ENCODE results near the gene CLMP.

- TF ChIP-seq POLR2A (IDR thresholded peaks at IDR 0.05; ENCODE audit: low read depth) (no peak), CTCF (IDR thresholded peaks at IDR 0.05) (no peak), EP300 (IDR thresholded peaks at IDR 0.05) (no peak), POLR2AphosphoS5 (IDR thresholded peaks at IDR 0.05) (peak in 1 of 2 donors; percentile 36)
Measured at GRCh38 chr11:123219066-123219690, 24.1 kb upstream of the CLMP start.

All from esophagus muscularis mucosa (tissue), 4 donors.